ENCODE results near the gene CXCL8.

The CXCL8 gene

GRCh38 chr4:73718375-73719373, 21.7 kb upstream of the CXCL8 start:
- DNase-seq = no peak

GRCh38 chr4:73721435-73721834, 18.9 kb upstream of the CXCL8 start:
- DNase-seq = no peak

GRCh38 chr4:73721909-73722308, 18.5 kb upstream of the CXCL8 start:
- DNase-seq = no peak

- no peak for DNase-seq
Observed at GRCh38 chr4:73723023-73723422, 17.3 kb upstream of the CXCL8 start.

GRCh38 chr4:73723928-73724327, 16.4 kb upstream of the CXCL8 start:
- DNase-seq = no peak

- DNase-seq = no peak
Observed at GRCh38 chr4:73725510-73725909, 14.9 kb upstream of the CXCL8 start.

- no peak for DNase-seq
Observed at GRCh38 chr4:73725985-73726384, 14.4 kb upstream of the CXCL8 start.

- no peak for DNase-seq
Observed at GRCh38 chr4:73727685-73728084, 12.7 kb upstream of the CXCL8 start.

GRCh38 chr4:73728091-73728741, 12.2 kb upstream of the CXCL8 start:
- DNase-seq = no peak

GRCh38 chr4:73729534-73730165, 10.7 kb upstream of the CXCL8 start:
- DNase-seq = no peak

- no peak for DNase-seq
Observed at GRCh38 chr4:73730292-73730691, 10.1 kb upstream of the CXCL8 start.

- no peak for DNase-seq
Observed at GRCh38 chr4:73730867-73731266, 9.5 kb upstream of the CXCL8 start.

- DNase-seq = no peak
Observed at GRCh38 chr4:73731968-73732610, 8.3 kb upstream of the CXCL8 start.

- no peak for DNase-seq
Observed at GRCh38 chr4:73732759-73733431, 7.5 kb upstream of the CXCL8 start.

GRCh38 chr4:73734530-73735001, 5.8 kb upstream of the CXCL8 start:
- no peak for DNase-seq

GRCh38 chr4:73735231-73735630, 5.1 kb upstream of the CXCL8 start:
- no peak for DNase-seq

- DNase-seq = no peak
Observed at GRCh38 chr4:73741031-73741749, 821 bp downstream of the CXCL8 start.

- DNase-seq = no peak
Observed at GRCh38 chr4:73741750-73742489, 1.6 kb downstream of the CXCL8 start.

GRCh38 chr4:73742490-73743160, 2.3 kb downstream of the CXCL8 start:
- DNase-seq = no peak

GRCh38 chr4:73743281-73743680, 2.9 kb downstream of the CXCL8 start:
- DNase-seq = no peak

Data from NCI-H2081 treated with DMSO at 0.1 percent for 48 hours (cell line).